ENCODE results near the gene TLX3.

DNA sequence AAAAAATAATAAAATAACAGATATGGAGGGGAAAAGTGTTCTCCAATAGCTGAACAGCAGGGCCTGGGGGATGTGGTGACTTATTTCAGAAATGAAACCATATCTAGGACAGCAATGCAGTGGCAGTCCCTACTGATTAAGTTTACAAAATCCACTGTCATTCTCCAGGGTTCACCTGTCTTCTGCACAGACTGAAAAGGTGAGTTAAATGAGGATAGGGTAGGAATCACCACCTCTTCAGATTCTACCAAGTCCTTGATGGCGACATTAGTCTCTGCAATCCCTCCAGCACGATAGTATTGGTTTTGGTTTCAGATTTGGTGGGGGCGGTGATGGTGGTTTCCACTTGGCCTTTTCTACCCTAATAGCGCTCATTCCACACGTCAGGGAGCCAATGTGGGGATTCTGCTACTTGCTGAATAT, 46.3 kb downstream of the TLX3 start:
- TF ChIP-seq, protein P1, sequence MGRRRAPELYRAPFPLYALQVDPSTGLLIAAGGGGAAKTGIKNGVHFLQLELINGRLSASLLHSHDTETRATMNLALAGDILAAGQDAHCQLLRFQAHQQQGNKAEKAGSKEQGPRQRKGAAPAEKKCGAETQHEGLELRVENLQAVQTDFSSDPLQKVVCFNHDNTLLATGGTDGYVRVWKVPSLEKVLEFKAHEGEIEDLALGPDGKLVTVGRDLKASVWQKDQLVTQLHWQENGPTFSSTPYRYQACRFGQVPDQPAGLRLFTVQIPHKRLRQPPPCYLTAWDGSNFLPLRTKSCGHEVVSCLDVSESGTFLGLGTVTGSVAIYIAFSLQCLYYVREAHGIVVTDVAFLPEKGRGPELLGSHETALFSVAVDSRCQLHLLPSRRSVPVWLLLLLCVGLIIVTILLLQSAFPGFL (CRISPR knock-in tag; IDR thresholded peaks at IDR 0.05; ENCODE audit: borderline replicate concordance), result no peak
- TF ChIP-seq, protein P2, sequence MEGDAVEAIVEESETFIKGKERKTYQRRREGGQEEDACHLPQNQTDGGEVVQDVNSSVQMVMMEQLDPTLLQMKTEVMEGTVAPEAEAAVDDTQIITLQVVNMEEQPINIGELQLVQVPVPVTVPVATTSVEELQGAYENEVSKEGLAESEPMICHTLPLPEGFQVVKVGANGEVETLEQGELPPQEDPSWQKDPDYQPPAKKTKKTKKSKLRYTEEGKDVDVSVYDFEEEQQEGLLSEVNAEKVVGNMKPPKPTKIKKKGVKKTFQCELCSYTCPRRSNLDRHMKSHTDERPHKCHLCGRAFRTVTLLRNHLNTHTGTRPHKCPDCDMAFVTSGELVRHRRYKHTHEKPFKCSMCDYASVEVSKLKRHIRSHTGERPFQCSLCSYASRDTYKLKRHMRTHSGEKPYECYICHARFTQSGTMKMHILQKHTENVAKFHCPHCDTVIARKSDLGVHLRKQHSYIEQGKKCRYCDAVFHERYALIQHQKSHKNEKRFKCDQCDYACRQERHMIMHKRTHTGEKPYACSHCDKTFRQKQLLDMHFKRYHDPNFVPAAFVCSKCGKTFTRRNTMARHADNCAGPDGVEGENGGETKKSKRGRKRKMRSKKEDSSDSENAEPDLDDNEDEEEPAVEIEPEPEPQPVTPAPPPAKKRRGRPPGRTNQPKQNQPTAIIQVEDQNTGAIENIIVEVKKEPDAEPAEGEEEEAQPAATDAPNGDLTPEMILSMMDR (IDR thresholded peaks at IDR 0.05), result no peak
- TF ChIP-seq, protein P3, sequence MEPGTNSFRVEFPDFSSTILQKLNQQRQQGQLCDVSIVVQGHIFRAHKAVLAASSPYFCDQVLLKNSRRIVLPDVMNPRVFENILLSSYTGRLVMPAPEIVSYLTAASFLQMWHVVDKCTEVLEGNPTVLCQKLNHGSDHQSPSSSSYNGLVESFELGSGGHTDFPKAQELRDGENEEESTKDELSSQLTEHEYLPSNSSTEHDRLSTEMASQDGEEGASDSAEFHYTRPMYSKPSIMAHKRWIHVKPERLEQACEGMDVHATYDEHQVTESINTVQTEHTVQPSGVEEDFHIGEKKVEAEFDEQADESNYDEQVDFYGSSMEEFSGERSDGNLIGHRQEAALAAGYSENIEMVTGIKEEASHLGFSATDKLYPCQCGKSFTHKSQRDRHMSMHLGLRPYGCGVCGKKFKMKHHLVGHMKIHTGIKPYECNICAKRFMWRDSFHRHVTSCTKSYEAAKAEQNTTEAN (CRISPR knock-in tag; IDR thresholded peaks at IDR 0.05), result no peak
- TF ChIP-seq RORB (CRISPR knock-in tag; IDR thresholded peaks at IDR 0.05), result no peak
- TF ChIP-seq, protein P4, sequence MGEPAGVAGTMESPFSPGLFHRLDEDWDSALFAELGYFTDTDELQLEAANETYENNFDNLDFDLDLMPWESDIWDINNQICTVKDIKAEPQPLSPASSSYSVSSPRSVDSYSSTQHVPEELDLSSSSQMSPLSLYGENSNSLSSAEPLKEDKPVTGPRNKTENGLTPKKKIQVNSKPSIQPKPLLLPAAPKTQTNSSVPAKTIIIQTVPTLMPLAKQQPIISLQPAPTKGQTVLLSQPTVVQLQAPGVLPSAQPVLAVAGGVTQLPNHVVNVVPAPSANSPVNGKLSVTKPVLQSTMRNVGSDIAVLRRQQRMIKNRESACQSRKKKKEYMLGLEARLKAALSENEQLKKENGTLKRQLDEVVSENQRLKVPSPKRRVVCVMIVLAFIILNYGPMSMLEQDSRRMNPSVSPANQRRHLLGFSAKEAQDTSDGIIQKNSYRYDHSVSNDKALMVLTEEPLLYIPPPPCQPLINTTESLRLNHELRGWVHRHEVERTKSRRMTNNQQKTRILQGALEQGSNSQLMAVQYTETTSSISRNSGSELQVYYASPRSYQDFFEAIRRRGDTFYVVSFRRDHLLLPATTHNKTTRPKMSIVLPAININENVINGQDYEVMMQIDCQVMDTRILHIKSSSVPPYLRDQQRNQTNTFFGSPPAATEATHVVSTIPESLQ (CRISPR knock-in tag; IDR thresholded peaks at IDR 0.05), result no peak
- TF ChIP-seq, protein P5, sequence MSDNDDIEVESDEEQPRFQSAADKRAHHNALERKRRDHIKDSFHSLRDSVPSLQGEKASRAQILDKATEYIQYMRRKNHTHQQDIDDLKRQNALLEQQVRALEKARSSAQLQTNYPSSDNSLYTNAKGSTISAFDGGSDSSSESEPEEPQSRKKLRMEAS (CRISPR knock-in tag; IDR thresholded peaks at IDR 0.05), result no peak
- TF ChIP-seq JUN (CRISPR knock-in tag; IDR thresholded peaks at IDR 0.05), result no peak
- TF ChIP-seq, protein P6, sequence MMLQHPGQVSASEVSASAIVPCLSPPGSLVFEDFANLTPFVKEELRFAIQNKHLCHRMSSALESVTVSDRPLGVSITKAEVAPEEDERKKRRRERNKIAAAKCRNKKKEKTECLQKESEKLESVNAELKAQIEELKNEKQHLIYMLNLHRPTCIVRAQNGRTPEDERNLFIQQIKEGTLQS (CRISPR knock-in tag; conservative IDR thresholded peaks at IDR 0.05), result no peak
- TF ChIP-seq ZNF423 (CRISPR knock-in tag; IDR thresholded peaks at IDR 0.05), result no peak
- no peak for TF ChIP-seq FOXP1 (CRISPR knock-in tag; IDR thresholded peaks at IDR 0.05; ENCODE audit: borderline replicate concordance)
- TF ChIP-seq SP1 (CRISPR knock-in tag; conservative IDR thresholded peaks at IDR 0.05), result no peak
- TF ChIP-seq, protein P7, sequence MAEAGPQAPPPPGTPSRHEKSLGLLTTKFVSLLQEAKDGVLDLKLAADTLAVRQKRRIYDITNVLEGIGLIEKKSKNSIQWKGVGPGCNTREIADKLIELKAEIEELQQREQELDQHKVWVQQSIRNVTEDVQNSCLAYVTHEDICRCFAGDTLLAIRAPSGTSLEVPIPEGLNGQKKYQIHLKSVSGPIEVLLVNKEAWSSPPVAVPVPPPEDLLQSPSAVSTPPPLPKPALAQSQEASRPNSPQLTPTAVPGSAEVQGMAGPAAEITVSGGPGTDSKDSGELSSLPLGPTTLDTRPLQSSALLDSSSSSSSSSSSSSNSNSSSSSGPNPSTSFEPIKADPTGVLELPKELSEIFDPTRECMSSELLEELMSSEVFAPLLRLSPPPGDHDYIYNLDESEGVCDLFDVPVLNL (CRISPR knock-in tag; IDR thresholded peaks at IDR 0.05; ENCODE audit: borderline replicate concordance, low read depth), result no peak
- TF ChIP-seq NFATC4 (CRISPR knock-in tag; IDR thresholded peaks at IDR 0.05), result no peak

All from WTC11 (cell line).